Stimulated activated CD4-positive, alpha-beta T cell treated with anti-CD3 and anti-CD28 coated beads, Interleukin-1b, Interleukin-23, amount 100 ng/mL, for 4 hours (primary cell): ENCODE data around the gene KHK.
"Not testable (repeated sequence)": the region's sequence is repeated elsewhere in the genome, so short reads cannot be mapped to it uniquely, and the experiment has no call there.

Source experiments
- DNase-seq, 2 donors: peaks; one replicate each; pipeline ENCODE4 v3.0.0-alpha.2; 2020; ENCODE audit warnings: low read depth in 2 of 2

KHK gene

DNA sequence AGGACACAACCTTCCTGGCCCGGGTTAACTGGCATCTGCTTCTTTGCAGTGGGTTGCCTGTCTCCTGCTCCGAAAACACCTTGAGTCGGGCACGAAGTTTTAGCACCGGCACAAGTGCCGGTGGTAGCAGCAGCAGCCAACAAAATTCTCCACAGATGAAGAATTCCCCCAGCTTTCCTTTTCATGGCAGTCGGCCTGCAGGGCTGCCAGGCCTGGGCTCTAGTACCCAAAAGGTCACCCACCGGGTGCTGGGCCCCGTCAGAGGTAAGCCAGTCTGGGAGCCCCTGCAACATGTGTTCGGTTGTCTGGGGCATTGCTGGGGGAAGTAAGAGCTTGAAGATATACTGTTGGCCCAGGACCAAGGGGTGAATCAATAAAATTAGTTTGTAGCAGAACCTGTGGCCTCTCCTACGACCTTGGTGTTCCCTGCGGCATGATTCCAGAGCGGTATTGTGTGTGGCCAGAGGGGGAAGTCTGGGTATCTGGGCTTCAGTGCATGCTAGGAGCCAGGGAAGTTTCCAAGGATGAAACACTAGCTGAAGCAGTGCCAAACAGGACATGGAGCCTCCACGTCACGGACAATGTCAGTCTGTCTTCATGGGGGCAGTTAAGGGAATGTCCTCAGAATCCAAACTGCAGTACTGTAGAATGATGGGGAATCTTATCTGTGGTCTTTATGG is 27.3 kb upstream of the KHK start:
- no peak for DNase-seq

DNA sequence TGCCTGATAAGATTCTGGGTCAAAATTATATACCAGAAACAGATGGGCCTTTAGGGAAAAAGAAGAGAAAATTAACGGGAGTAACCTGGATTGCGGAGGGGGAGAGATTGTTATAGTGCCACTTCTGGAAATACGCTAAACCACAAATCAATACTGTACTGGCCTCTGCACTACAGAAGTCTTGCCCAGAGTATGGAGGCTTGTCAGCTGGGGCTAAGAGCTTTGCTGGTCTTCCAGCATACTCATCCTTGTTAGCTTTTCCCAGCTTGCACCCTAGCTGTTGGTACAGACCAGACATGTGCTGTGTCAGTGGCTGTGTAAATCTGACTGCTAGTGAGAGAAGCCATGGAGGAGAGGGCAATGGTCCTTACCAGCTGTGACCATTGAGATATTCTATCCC is 26.2 kb upstream of the KHK start:
- DNase-seq, result no peak

DNA sequence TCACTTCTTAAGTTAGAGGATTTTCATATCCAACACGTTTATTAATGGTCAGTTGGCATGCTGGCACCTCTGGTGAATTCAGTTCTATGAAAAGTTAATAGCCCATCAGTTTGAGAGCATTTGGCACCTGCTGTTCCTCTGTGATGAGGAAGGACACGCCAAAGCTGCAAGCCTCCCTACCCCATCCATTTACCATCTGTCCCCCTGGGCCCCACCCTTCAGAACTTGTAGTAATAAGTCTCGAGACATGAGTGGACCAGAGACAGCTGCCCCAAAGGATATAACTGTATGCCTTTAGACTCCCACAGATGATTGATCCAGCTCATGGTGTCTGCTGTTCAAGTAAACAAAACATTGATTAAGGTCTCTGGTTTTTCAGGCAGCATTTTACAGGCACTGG is 21.4 kb upstream of the KHK start:
- no peak for DNase-seq

DNA sequence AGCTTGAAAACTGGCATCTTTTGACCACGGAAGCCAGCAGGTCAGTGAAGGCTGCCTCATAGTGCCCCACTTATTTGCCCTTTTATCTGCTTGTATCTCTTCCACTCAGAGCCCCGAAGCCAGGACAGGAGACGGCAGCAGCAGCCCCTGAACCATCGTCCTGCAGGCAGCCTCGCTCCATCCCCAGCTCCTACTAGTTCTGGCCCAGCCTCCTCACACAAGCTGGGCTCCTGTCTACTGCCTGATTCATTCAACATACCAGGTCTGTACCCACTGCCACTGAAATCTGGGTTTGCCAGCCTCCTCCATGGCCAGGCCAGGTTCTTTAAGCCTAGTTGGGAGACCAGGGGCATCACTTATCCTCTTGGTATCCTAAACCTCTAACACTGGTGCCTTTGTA is 19.2 kb upstream of the KHK start:
- DNase-seq, result no peak

DNA sequence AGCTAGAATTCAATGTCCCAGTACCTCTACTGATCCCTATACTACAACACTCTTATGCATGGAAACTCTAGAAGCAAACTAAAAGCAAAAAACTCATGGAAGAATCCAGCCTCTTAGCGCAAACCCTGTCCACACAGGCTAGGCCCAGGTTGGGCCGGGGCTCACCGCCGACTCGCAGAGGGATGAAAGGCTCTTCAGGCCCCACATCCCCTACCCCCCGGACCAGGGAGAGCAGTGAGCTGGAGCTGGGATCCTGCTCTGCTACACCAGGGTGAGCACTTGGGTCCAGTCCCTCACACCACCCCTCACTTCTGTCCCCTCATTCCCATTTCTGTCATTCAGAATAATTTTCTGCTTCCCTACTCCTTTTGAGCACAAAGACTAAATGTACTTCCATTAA is 17.1 kb upstream of the KHK start:
- DNase-seq, result no peak

DNA sequence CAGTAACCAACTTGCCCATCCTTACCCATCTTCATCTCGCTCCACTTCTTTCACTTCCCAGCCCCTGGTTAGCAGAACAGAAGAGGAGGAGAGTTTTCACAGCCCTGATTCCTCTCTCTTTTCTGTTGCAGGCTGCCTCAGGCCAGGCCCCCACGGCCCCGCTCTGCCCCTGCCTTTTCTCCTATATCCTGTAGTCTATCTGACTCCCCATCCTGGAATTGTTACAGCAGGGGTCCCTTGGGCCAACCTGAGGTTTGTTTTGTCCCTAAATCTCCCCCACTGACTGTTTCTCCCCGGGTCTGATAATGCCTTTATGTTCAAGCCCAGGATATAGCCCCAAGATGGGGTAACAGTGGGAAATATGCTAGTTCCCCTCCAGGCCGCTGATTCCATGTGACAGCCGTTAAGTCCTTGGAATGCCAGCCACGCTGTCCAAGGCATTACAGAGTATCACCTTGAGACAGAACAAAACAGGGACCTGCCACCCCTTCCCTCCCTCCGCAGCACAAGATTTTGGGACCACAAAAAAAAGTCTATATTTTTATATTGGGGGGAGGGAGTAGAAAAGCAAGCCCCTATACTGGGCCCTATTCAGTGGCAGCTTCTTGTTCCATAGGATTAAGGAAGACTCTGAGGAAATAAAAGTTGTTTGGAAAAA is 16.5 kb upstream of the KHK start:
- no peak for DNase-seq

DNA sequence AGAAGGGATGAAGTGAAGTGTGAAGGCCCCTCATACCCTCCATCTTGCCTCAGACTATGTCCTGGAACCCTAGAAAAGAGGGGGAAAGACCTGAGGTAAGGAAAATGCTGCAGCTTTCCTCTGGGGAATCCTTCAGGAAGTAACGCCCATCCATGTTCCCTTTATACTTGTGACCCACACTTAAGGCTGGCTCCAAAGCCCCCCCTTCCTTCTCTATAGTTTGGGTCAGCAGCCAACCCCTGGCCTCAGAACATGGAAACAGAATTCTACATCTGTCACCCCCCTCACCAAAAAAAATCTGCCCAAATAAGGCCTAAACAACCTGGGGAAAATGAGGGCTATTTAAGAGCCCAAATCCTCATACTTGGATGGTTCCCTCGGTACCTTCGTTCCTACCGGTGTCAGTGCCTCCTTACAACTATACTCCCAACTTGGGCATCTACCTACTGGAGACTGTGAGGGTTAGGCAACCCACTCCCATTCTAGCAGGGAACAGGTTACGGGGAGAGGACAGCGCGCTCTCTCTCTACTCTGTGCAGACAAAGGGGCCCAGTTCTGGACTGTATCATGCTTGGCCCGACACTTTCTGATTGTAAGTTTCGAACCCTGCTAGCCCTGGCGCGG is 15.8 kb upstream of the KHK start:
- no peak for DNase-seq

DNA sequence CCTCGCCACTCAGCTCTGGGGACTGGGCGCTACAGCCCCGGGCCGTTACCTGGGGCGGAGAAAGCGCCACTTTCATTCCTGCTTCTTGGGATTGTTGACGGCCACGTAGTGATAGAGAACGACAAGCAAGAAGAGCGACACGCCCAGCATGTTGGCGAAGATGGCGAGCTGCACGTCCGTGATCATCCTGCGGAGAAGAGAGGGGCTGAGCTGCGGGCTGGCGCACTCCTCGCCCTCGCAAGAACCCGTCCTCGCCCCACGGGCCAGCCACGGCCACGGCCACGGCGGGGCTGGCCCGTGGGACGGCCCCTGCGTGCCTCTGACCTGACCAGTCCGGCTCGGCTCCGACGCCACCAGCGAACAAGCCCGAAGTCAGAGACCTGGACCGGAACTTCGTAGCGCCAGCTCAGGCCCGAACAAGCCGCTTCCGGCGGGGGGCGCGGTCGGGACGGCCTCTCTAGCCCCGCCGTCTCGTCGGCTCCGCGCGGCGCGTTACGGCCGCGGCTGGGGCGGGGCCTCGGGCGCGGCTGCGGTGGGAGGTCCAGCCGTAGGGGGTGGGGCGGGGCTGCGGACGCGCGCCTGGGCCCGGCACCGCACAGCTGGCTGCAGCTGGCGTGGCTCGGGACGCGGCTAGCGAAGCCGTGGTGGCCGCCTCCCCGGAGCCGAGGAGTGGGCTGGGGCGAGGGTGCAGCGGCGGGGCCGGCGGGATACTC is 15.1 kb upstream of the KHK start, which contains the start of gene OST4:
Gene OST4 (minus strand): TSS at position 378 of the 713 bp plus-strand sequence.
- peak; percentile 77 to 90 for DNase-seq

DNA sequence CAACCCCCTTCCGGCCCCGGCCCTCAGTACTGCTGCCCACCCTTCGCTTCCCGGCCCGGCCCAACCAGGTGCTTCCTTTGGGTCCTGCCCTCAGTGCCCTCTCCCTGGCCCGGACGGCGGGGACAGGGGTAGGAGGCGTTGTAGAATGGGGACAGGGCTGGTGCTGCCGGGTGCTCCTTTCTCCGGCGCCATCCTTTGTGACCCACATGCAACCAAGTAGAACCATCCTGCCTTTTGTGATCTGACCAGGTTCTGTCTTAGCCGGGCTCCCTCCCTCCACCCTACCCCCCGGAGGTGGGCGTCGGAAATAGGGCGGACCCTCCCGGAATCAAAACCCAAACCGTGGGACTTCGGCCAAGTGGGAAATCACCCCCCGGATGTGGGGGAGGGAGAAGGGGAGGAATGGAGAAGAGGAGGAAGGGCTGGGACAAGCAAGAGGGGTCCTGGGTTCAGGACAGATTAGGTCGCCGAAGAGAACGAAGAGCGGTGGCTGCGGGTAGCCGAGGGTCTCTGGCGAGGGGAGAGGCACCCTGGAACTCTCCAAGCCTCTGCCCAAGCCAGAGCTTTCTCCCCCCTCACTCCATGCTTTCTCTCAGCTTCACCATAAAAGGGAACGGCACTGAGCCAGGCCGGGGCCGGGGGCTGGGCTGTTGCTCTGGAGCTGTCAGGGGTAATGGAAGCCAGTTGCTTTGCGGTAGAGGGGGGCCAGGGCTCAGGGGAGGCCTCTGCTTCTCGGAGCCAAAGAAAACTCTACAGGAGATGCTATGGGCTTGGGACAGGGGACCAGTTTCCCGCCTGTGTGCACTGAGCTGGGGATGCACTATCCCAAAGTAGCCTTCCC is 14.4 kb upstream of the KHK start:
- peak in 1 of 2 donors; percentile 41 for DNase-seq

DNA sequence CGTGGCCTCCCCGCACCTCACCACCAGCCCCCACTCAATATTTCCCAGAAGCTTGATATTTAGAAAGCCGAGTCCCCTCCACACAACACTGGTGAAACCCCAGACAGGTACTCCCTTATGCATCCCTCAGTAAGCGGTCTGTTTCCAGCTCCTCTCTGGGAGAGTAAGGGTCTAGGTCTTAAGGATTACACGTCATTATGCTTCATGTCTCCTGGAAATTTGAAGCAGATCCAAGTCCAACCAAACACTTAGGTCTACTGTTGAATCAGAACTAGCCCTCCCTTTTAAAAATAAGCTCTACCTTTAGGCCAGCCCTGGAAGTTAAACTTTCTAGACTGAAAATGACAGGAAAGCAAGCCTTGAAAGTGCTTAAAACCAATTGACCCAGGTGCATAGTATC is 13.7 kb upstream of the KHK start:
- no peak for DNase-seq

DNA sequence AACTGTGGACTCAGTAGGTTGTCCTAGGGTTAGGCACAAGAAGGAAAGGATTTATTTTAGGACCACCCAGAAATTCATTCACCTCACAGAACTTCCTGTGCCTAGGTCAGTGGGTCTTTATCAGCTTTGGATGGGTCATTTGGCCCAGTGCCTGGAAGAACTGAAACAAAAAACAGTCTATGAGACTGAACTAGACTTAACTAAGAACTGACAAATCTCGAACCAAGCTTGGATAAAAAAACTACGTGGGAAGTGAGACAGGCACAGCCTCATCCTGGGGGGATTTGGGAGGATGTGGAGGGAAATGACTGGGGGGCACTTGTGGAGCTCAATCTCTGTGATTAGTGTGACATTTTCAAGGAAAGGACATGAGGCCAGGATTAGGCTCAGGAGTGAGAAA is 12.8 kb upstream of the KHK start:
- DNase-seq, result no peak

DNA sequence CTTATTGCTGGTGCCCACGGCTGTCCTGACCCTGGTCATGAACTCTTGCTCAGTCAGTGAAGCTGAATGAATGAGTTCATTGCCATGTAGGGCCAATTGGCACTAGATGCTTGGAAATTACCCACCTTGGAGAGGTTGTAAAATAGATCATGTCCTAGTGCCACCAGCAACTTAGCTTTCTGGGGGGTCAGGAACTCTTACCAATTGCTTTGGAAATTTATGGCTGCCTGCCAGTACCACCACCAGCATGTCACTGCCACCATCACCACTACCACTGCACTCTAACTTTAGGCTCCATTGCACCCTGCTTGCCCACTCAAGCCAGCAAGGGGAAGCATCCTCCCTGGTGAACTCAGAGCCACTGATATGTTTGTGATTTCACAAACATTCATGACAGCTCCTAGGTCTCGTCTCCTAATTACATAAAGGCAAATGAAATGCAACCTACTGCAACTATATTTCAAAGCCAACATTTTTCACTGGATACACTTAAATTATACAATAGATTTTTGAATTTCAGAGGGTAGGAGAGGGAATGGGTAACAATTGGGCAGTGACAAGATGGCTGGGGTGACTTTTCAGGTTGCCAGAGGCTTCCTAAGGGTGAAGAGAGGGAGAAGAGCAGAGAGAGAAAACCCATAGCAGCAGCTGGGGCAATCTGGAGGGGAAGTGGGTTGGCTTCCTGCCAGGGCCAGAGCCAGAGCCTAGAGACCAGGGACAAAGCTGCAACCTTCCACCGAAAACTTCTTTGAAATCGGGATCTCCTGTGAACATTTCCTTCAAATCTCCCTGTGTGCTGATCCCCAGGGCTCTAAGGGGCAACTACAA is 11.6 kb upstream of the KHK start:
- no peak for DNase-seq

DNA sequence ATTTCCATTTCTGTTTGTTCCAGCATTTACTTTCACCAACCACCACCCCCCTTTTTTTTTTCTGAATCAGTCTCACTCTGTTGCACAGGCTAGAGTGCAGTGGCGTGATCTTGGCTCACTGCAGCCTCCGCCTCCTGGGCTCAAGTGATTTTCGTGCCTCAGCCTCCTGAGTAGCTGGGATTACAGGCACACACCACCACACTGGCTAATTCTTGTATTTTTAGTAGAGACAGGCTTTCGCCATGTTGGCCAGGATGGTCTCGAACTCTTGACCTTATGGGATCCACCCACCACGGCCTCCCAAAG is 11.1 kb upstream of the KHK start:
- not testable (repeated sequence) for DNase-seq

DNA sequence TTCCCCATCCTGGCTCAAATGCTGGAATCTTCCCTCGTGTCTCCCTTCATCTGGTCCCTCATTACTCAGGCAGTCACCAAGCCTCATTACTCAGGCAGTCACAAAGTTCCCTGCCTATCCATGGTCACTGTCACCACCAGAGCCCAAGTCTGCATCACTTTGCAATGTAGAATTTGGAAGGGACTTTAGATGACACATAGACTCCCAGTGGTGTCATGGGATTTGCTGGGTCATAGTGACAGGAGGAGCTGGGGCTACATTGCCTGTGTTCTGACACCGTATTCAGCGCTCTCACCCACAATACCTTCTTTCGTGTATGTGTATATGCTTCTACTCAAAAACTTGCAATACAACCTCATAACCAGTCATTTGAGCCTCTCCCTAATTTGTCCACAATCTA is 10.2 kb upstream of the KHK start:
- DNase-seq, result no peak

DNA sequence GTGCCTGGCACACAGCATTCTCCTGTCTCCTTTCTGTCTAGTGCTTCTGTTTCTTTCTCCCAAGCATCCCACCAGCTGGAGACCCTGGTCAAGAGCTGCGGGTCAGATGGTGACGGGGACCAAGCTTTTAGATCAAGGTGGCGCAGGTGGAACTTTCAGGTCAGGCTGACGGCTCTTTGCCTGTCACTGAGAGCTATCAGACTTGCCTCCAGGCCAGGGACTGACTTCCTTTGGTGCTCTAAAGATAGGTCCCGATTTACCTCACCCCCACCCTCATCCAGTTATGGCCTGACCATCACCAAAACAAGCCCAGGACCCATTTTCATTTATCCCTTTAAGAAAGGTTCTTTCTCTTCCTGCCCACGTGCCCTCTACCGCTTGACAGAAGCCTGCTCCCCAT is 9.3 kb upstream of the KHK start:
- no peak for DNase-seq

DNA sequence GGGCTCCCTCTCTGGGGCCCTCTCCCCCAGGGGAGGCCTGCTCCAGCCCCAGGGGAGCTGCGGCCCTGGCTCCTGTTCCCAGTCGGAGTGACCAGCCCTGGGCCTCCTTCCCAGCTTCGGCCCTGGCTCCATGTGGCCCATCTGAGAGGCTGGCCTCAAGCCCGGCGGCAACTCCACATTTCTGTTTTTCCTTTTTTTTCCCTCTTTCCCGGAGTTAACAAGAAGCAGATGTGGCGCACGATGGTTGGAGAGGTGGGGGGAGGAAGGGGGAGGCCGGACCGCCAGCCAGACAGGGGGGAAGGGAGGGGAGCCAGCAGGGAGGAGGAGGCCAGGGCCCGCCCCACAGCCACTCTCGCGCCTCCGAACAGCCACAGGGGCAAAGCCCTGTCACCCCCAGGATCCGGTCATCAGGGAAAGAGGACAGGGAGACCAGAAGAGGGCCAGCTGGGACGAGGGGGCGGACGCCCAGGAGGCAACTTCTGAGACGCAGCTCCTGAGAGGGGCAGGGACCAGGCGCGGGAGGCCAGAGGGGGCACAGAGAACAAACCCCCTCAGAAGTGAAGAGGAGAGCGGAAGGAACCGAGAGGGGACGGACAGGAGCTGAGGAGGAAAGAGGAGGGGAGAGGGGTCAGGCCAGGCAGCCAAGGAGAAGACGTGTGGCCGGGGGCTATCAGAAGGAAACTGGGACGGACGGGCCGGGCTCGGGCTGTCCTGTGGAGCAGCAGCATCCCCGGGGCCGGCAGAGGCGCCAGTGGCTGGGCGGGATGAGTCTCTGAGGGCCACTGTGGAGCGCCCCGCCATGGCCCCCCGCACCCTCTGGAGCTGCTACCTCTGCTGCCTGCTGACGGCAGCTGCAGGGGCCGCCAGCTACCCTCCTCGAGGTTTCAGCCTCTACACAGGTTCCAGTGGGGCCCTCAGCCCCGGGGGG is 8.0 kb upstream of the KHK start, which contains the start of gene EMILIN1:
Gene EMILIN1 (plus strand): TSS at position 349 of the 928 bp plus-strand sequence. CDS start 451 bp downstream, at position 800.
- no peak for DNase-seq

DNA sequence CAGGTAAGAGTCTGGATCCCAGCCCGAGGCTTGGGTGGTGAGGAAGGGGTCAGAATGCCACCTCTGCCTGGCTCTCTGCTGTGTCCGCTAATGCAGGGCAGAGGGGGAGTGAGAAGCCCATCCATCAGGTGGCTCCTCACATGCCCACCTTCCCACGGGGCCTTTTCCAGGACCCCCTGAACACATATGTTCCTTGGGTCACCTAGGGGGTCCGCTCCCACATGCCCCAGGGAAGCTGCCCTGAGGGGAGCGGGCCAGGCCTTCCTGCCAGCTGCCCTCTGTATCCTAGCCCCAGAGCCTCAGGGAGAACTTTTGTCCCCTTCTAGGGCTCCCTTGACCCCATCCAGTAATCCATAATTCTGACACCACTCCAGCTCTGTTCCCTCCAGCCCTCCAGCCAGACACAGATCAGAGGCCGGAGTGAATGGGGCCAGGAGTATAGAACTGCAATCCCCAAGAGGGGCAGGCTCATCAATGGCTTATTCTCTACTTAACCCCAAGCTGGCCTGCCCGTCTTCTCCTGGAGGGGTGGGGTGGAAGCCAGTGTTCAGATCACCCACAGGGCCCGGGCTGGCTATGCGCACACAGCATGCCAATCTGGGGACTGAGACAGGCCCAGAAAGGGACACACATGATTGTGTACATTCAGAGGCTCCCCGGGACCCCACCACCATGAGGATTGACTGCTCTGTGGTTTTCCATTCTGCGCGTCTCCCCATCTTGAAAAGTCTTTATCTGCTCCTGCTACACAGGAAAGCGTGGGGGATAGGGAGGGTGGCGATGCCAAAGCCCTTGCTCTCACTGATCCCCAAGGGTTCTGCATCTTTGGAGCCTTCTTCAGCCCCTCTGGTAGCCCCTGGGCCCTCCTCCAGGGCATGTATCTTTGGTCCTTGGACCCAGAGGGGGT is 7.1 kb upstream of the KHK start:
- DNase-seq, result no peak

DNA sequence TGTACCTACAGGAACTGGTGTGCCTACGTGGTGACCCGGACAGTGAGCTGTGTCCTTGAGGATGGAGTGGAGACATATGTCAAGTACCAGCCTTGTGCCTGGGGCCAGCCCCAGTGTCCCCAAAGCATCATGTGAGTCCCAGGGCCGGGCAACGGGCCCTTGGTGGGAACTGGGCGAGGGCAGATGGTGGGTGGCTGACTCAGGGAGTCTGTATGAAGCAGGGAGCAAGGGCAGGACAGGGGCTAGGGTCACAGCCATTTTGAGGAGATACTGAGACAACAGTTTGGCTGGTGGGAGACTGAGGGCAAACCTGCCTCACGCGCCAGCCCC is 6.5 kb upstream of the KHK start:
- DNase-seq, result no peak

DNA sequence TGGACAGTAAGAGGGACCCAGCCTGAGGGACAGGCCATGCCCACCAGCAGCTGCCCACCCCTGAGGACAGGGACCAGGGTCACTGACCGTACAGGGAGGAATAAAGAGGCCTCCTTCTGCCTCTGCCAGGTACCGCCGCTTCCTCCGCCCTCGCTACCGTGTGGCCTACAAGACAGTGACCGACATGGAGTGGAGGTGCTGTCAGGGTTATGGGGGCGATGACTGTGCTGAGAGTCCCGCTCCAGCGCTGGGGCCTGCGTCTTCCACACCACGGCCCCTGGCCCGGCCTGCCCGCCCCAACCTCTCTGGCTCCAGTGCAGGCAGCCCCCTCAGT is 6.0 kb upstream of the KHK start:
- DNase-seq, result no peak
